Fibroblast of peridontal ligament (primary cell): ENCODE measurements around the gene IFRD2.
A peak's percentile ranks its signal among the peaks of the same experiment; 100 is the strongest.
"Not testable (repeated sequence)": the region's sequence is repeated elsewhere in the genome, so short reads cannot be mapped to it uniquely, and the experiment has no call there.

ENCODE experiments used
- DNase-seq: peaks from one replicate; pipeline ENCODE4 v3.0.0-alpha.2; 2010; ENCODE audit errors: extremely low read depth

IFRD2 gene

DNA sequence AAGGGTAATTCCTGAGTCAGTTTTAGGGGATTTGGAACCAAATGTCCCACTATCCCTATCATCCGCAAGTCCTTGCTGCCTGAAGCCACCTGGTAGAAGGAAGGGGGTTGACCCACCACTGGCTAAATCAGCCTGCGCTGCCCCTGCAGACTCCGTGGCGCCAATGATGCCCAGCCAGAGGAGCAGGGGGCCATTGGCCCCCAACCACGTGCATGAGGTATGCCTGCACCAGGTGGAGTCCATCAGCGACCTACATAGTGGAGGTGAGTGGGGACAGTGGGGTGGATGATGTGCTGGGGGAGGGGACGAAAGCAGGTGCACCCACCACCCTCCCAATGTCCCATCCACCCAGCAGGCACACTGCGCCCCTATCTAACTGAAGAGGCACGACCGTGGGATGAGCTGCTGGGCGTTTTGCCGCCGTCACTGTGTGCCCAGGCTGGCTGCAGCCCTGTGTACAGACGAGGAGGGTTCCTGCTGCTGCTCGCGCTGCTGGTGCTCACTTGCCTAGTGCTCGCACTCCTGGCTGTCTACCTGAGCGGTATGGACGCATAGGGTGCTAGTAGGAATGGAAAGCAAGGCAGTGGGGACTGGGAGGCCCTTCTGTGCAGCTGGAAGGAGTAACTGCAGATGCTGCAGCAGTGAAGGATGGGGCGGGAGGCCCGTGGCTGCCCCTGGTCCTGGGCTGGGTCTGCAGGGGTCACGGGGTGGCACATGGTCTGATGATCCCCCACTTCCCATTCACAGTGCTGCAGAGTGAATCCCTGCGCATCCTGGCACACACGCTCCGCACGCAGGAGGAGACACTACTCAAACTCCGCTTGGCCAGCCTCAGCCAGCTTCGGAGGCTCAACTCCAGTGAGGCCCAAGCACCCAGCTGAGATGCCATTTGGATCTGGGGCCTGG is 5.7 kb downstream of the IFRD2 start:
- DNase-seq: no peak

DNA sequence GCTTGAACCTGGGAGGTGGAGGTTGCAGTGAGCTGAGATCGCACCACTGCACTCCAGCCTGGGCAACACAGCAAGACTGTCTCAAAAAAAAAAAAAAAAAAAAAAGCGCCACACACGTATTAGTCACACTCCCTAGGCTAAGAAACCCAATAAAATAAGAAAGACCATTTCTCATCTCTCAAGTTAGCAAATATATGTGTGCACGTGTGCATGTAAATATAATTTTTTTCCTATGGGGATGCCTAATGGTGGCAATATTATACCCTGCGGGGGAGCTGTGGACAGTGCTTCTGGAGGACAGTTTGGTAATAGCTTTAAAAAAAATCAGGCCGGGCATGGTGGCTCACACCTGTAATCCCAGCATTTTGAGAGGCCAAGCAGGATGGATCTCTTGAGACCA is 8.1 kb downstream of the IFRD2 start:
- not testable (repeated sequence) for DNase-seq

DNA sequence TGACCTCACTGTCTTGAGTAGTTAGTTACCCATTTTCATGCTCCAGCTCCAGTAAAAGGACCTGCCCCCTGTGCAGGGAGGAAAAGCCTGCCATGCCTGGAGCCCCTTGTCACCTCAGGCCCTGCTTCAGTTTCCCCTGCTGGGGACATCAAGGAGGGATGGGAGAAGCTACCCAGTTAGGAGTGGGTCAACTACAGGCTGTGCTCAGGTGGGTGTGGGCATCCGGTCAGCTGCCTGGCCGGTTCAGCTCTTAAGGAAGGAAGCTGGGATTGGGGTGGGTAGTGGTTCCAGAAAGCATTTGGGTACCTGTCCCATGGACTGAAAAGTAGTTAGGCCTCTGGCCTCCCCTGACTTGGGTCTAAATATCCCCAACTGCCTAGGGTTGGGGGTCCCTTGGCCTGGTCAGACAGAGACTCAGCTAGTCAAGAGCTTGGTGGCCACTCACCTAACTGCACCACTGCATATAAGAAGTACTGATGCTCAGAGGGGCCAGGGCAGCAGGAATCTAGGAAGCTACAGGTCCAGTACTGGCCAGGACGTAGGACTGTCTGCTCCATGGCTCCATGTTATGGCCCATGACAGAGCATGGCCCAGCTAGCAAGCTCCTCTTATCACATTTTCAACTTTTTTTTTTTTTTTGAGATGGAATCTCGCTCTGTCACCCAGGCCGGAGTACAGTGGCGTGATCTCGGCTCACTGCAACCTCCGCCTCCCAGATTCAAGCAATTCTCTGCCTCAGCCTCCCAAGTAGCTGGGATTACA is 12.8 kb downstream of the IFRD2 start:
- DNase-seq: no peak

DNA sequence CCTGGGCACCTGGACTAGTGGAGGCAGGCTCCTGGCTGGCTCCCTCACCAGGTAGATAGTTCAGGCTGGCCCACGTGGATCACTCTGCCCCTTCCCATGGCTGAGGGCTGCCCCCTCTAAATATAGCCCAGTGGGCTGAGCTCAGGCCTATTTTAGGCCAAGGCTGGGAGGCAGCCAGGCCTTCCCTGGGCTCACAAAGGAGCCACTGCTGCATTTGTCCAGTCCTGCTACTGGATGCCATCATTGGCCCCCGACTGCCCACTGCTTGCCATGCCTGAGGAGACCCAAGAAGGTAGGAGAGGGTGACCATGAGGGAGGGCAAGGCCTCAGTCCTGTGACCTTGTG is 13.4 kb downstream of the IFRD2 start, which contains the start of gene LSMEM2:
LSMEM2 (plus strand) TSS at position 208 of the 345 bp plus-strand sequence; CDS start at position 235, 27 bp downstream.
- no peak for DNase-seq

DNA sequence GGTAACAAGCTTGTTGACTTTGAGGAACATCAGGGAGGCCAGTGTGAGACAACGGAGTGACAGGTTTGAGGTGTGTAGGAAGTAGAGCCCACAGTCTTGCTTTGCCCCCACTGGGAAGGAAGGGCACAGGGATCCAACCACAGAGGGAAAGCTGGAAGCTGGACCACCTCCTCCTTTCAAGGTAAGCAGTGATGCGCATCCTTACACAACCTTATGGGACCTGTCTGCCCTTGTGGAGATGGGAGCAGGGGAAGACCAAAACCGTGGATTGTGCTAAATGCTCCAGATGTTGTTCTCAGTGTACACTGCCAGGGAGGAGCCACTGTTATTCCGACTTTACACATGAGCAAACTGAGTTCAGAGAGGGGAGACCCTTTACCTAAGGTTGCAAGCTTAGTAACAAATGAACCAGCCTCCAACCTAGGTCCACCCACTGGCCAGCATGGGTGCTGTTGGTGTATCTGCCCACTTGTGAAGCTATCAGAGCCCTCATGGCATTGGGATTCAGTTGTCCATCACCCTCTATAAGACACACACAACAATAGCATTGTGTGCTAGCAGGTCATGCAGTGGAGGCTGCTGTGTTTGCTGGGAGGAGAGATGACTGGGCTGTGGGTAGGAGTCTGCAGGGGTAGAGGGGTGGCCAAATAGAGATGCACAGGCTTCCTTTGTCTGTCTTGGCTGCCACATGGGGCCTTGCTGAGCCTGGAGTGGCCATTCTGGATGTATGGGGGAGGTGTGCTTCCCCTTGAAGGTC is 13.9 kb downstream of the IFRD2 start:
- DNase-seq: no peak

DNA sequence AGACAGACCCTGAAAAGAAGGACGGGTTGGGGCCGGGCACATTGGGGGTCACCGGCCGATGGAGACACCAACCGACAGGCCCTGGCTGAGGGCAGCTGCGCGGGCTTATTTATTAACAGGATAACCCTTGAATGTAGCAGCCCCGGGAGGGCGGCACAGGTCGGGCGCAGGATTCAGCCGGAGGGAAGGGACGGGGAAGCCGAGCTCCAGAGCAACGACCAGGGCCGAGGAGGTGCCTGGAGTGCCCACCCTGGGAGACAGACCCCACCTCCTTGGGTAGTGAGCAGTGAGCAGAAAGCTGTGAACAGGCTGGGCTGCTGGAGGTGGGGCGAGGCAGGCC is 15.5 kb downstream of the IFRD2 start:
- DNase-seq: no peak

DNA sequence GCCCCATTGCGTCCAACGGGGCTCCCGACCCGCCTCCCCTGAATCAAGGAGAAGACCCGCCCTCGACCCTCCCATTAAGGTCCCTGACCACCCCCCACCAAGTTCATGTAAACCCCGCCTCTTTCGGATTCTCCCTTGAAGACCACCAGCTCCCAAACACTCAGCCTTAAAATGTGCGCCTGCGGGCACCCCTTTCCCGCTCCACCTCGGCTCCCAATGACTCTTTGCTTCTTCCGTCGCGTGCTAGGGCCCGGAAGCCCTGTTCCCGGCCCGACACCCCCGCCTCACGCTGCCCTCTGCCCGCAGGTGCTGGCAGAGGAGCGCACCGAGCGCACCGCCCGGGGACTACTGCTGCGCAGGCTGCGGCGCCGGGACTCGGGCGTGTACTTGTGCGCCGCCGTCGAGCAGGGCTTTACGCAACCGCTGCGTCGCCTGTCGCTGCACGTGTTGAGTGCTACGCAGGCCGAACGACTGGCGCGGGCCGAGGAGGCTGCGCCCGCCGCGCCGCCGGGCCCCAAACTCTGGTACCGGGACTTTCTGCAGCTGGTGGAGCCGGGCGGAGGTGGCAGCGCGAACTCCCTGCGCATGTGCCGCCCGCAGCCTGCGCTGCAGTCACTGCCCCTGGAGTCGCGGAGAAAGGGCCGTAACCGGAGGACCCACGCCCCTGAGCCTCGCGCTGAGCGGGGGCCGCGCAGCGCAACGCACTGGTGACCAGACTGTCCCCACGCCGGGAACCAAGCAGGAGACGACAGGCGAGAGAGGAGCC is 16.1 kb downstream of the IFRD2 start:
- DNase-seq: no peak

DNA sequence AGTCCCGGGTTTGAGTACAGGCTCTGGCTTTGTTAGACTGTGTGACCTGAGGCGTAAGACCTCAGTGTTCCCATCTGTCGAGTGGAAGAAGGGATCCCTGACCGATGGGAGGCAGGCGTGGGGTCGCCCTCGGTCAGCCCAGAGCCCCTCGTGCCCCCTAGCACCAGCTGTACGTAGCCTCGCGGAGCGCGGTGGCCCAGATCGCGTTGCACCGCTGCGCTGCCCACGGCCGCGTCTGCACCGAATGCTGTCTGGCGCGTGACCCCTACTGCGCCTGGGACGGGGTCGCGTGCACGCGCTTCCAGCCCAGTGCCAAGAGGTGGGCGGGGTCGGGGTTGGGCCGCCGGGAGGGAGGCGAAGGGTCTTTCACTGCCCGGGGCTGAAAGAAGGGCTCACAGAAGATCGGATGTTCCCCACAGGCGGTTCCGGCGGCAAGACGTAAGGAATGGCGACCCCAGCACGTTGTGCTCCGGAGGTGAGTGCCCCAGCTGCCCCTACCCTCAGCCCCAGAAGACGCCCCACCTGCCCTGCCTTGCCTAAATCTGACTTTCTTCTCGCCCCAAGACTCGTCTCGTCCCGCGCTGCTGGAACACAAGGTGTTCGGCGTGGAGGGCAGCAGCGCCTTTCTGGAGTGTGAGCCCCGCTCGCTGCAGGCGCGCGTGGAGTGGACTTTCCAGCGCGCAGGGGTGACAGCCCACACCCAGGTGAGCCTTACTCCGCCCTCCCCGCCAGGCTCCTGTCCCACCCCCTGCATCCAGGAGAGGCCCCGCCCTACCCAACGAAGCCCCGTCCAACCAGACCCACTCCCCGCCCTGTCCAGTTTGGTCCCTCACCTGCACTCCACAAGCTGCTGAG is 16.9 kb downstream of the IFRD2 start:
- no peak for DNase-seq

DNA sequence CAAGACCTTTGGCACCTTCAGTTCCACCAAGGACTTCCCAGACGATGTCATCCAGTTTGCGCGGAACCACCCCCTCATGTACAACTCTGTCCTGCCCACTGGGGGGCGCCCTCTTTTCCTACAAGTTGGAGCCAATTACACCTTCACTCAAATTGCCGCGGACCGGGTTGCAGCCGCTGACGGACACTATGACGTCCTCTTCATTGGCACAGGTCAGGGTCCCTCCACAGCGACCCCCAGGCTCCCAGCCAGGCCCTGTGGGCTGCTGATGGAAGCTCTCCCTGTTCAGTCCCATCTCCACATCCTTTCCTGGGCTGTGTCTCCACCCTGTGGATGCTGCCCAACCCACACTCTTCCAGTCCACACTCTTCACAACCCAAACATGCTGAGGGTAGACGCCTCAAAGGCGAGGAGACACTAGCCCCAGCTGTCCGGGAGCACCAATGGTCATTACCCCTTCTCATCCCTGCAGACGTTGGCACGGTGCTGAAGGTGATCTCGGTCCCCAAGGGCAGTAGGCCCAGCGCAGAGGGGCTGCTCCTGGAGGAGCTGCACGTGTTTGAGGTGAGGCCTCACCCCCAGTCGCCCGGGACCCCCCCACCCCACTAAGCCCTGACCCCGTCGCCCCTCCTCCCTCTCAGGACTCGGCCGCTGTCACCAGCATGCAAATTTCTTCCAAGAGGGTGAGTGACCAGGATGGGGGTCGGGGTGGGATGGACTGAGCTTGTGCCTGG is 17.7 kb downstream of the IFRD2 start:
- DNase-seq: peak; percentile 44

DNA sequence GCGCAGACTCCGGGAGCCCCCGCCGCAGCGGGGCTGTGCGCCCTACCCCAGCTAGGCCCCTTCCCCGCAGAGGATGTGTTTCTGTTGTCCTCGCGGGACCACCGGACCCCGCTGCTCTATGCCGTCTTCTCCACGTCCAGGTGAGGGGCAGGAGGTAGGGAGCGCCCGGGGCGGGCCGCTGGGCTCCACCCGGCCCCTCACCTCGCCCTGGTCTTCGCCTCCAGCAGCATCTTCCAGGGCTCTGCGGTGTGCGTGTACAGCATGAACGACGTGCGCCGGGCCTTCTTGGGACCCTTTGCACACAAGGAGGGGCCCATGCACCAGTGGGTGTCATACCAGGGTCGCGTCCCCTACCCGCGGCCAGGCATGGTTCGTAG is 18.6 kb downstream of the IFRD2 start:
- DNase-seq: no peak

DNA sequence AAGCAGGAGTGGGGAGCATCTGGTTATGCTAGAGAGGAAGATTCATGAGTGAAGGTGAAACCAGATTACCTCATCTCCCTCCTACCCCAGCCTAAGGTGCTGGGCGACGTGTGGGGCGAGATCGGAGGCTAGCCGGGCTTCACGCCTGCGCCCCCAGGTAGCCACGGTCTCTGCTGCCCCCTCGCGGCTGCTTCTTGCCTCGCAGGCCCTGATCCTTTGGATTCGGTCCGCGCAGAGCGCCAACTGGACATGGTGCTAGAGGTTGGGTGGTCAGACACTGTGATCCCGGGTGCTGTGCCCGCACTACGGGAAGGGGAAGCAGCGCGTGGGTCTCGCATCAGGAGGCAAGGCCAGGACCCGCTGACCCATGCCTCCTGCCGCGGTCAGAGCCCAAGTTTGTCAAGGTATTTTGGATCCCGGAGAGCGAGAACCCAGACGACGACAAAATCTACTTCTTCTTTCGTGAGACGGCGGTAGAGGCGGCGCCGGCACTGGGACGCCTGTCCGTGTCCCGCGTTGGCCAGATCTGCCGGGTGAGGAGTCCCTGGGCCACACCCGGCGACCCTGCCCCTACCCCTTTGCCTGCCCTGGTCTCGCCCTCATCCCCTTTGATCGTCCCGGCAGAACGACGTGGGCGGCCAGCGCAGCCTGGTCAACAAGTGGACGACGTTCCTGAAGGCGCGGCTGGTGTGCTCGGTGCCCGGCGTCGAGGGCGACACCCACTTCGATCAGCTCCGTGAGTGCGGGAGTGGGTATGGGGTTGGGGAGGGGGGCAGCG is 19.1 kb downstream of the IFRD2 start:
- peak; percentile 69 for DNase-seq

DNA sequence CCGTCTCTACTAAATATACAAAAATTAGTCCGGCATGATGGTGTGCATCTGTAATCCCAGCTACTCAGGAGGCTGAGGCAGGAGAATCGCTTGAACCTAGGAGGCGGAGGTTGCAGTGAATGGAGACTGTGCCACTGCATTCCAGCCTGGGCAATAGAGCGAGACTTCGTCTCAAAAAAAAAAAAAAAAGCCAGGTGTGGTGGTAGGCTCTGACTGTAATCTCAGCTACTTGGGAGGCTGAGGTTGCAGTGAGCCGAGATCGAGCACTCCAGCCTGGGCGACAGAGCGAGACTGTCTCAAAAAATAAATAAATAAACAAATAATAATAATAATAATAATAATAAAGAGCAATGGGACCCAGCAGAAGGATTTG is 19.7 kb downstream of the IFRD2 start:
- DNase-seq: not testable (repeated sequence)

DNA sequence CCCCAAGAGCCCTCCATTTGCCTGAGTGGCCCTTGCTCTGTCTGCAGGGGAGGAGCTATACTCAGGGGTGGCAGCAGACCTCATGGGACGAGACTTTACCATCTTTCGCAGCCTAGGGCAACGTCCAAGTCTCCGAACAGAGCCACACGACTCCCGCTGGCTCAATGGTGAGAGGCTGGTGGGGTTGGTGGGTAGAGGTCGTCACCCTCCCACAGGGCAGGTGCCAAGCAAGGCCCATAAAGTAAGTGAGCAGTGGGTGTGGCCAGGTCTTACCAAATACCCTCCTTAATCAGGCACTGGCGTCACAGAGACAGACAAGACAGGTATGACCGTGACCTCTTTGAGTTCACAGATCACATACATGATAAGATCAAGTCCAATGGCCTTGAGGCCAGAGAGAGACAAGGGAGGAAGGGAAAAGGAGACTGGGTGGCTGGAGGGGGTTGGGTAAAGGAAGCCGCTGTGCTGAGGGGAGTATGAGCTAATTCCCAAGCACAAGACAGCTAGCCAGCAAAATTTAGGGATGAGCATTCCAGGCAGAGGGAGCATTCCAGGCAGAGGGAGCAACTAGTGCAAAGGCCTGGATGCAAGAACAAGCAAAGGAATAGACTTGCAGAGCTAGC is 20.8 kb downstream of the IFRD2 start:
- no peak for DNase-seq

DNA sequence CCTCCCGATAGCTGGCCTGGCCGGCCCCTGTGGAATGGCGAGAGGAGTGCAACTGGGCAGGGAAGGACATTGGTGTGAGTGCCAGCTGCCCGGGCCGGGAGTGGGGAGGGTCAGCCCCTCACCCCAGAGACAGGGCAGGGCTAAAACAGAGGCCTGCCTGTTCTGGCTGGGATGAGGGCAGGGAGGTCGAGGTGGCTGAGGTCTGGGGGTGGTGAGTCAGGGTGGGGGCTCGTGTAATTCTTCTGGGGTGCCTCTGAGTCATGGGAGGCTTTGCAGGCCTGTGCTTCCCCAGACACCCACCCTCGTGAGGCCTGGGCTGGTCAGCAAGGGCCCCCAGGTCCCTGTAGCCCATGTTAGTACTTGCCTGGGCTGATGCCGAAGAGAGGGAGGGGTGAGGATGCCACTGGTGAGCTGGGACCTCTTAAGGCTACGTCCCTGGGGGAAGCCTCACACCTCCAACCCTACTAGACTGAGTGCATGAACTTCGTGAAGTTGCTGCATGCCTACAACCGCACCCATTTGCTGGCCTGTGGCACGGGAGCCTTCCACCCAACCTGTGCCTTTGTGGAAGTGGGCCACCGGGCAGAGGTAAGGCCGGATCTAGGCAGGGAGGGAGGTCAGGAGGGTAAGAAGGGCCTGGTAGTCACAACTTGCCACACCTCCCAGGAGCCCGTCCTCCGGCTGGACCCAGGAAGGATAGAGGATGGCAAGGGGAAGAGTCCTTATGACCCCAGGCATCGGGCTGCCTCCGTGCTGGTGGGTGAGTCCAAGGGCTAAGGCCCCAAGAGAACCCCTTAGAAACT is 21.6 kb downstream of the IFRD2 start:
- DNase-seq: no peak

DNA sequence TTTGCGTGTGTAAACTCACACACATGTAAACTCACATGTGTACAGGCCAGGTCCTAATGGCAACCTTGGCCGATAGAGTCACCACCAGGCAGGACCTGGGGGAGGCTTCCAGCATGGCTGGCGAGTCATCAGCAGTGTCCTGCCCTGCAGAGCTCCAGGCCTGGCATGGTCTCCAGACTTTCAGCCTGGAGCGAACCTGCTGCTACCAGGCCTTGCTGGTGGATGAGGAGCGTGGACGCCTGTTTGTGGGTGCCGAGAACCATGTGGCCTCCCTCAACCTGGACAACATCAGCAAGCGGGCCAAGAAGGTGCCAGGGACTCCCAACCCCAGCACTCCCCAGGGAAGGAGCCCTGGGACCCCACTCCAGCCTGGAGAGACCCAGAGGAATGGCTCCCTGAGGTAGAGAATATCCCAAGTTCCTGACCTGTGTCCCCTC is 22.2 kb downstream of the IFRD2 start:
- no peak for DNase-seq

DNA sequence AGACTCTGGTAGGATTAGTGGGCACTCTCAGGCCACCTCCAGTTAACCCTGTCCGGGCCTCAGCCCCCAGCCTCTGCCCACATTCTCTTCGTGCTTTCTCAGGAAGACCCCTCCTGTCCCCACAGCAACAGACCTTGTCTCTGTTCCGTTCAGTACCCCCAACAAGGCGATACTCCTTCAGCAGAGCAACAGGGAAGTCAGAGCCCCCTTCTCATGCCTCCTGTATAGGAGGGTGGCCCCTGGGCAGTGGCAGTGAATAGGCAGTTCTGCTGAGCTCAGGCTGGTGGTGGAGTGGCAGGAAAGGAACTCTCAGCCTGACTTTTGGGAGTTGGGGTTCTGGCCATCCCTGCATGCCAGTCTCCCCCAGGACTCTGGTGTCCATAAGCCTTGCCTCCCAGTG is 22.8 kb downstream of the IFRD2 start:
- no peak for DNase-seq

DNA sequence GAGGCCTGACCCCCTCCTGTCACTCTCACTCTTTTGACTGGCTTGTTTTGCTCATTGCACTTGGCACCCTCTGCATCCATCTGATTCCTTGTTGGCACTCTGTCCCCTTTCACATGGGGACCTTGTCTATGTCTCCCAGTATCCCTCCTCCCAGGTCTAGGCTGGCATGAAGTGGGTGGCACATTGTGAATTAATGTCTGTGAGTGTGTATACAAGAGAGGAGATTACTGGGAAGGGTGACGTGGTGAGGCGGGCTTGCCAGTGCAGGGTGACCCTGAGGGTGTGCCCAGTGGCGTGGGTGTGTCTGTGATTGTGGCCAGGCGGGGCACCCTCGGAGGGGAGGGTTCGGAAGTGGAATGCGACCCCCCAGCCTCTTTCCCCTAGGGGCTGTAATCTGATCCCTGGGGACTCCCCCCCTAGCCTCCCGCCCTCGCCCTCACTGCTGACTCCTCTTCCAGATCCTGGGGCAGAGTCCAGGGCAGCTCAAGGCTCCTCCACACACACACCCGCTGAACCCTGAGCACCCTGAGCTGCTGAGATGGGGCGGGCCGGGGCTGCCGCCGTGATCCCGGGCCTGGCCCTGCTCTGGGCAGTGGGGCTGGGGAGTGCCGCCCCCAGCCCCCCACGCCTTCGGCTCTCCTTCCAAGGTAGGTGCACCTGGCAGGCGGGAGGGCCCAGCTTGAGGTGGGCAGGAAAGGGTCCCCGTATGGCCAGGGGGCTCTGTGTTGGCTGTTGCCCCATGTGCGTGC is 23.4 kb downstream of the IFRD2 start, which contains the start of gene SEMA3B:
SEMA3B (plus strand) TSS at position 445 of the 749 bp plus-strand sequence; CDS start at position 539, 94 bp downstream.
- peak; percentile 60 for DNase-seq
